ENCODE results near the gene ANKMY1. TPM values are rescaled to one million over a fixed set of nuclear protein-coding genes. Genes with fewer than 3 reads are reported as not detected.

ANKMY1 gene
- total RNA-seq, 4 donors from 2014 or later = 7.0 to 12.0 (median 8.9) TPM

GRCh38 chr2:240460781-240461431 lies 96.9 kb downstream of the ANKMY1 start:
- H3K36me3 ChIP-seq = peaks cover 0 to 69% of the 10 kb centered on the region in 2 donors
- no CpG with 5 or more reads among the region's 16 CpGs for WGBS, 2 donors (ENCODE audit: low coverage in 1 of 2)
- TF ChIP-seq POLR2AphosphoS5 (IDR thresholded peaks at IDR 0.05) (no peak), CTCF (IDR thresholded peaks at IDR 0.05) (no peak), EP300 (IDR thresholded peaks at IDR 0.05) (no peak), POLR2A (IDR thresholded peaks at IDR 0.05) (no peak)

DNA sequence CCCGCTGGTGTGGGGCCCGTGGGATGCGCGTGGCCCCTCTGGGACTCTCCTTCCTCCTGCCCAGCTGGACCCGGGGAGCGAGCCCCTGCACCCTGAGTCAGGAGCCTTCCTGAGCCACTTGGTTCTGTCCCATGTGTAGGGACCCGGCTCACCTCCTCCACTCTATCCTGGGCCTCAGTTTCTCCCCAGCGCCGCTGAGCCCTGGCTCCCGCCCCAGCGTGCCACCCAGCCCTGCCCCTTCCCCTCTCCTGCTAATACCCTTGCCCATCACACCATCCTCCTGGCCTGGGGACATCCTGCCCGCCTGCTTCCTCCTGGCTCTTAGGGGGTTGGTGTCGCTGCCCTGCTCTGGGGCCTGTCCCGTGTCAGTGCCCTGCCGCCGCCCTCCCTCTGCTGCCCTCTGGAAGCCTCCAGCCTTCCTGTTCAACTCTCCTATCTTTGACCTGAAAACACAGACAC lies 97.5 kb downstream of the ANKMY1 start:
- ATAC-seq = no peak
- Histone ChIP-seq H3K27ac (no peak overlapping the region), H3K4me3 (no peak overlapping the region), H3K9me3 (no peaks in the 10 kb centered on the region), H3K27me3 (peaks cover 2% of the 10 kb centered on the region), H3K36me3 (peaks cover 0 to 63% of the 10 kb centered on the region in 2 donors), H3K4me1 (peaks cover 0 to 15% (median 8%) of the 10 kb centered on the region in 3 donors)
- 92 to 94% methylated on average over 5 to 10 of the region's 16 CpGs for WGBS, 2 donors (ENCODE audit: low coverage in 1 of 2)
- TF ChIP-seq POLR2AphosphoS5 (IDR thresholded peaks at IDR 0.05) (no peak), EP300 (IDR thresholded peaks at IDR 0.05) (no peak)

More at GRCh38 chr2:240460781-240461431, 96.9 kb downstream of the ANKMY1 start:
- Histone ChIP-seq H3K27ac (no peak overlapping the region), H3K4me3 (no peak overlapping the region), H3K9me3 (no peaks in the 10 kb centered on the region), H3K27me3 (no peaks in the 10 kb centered on the region), H3K4me1 (peaks cover 0 to 9% (median 2%) of the 10 kb centered on the region in 3 donors)
- ATAC-seq = no peak

DNA sequence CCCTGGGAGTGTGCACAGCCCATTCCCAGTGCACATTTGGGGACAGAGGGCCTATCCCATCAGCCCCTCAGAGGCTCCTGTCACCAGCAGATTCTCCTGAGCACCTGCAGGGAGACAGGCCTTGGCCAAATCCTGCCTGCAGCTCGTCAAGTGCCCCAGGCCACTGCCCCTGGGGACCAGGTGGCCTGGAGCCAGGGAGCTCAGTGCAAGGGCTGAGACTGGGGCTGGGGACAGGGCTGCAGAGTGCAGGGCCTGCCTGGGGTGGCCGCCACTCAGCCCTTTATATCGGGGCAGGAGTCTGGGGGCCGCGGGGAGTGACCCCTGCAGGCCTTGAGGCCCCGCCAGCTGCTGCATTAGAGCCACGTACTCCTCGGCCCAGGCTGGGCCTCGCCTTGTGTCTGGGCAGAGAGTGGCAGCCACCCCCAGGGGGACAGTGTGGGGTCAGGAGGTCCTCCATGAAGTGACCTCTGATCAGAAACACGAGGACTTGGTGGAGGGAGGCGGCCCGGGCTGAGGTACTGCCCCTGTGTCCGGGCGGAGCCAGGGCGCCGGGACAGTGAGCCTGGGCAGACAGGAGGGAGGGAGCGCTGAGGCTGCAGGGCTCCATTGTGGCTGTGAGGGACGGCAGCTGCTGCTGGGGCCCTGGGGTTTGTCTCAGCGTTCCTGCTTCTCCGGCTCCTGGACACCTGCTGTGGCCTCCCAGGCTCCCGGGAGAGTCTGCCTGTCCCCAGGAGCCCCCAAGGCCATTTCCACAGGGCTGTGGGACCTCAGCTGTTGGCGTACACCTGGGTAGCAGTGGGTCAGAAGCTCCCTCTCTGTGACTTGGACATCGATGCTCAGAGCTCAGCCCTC lies 98.2 kb downstream of the ANKMY1 start:
- Histone ChIP-seq H3K4me1 (peaks cover 0 to 22% (median 10%) of the 10 kb centered on the region in 3 donors), H3K4me3 (no peak overlapping the region), H3K27ac (no peak overlapping the region), H3K9me3 (no peaks in the 10 kb centered on the region), H3K36me3 (peaks cover 0 to 56% of the 10 kb centered on the region in 2 donors), H3K27me3 (peaks cover 5% of the 10 kb centered on the region)
- no CpG with 5 or more reads among the region's 23 CpGs for WGBS, 2 donors (ENCODE audit: low coverage in 1 of 2)
- ATAC-seq = no peak
- no peak for TF ChIP-seq CTCF (IDR thresholded peaks at IDR 0.05)
- no peak for TF ChIP-seq EP300 (IDR thresholded peaks at IDR 0.05)
- TF ChIP-seq POLR2AphosphoS5 (IDR thresholded peaks at IDR 0.05) = no peak
- TF ChIP-seq POLR2A (IDR thresholded peaks at IDR 0.05) = no peak

- Histone ChIP-seq H3K4me1 (peaks cover 0 to 29% (median 13%) of the 10 kb centered on the region in 3 donors), H3K36me3 (peaks cover 0 to 49% of the 10 kb centered on the region in 2 donors), H3K27ac (no peak overlapping the region), H3K4me3 (no peak overlapping the region), H3K9me3 (no peaks in the 10 kb centered on the region), H3K27me3 (peaks cover 7% of the 10 kb centered on the region)
- no peak for TF ChIP-seq POLR2AphosphoS5 (IDR thresholded peaks at IDR 0.05)
- TF ChIP-seq CTCF (IDR thresholded peaks at IDR 0.05) = no peak
- no peak for TF ChIP-seq EP300 (IDR thresholded peaks at IDR 0.05)
- TF ChIP-seq POLR2A (IDR thresholded peaks at IDR 0.05) = no peak
- ATAC-seq = no peak
- WGBS, 2 donors (ENCODE audit: low coverage in 1 of 2) = 100% methylated on average over 1 of the region's 18 CpGs; no CpG with 5 or more reads in 1 of the 2 donors
Observed at GRCh38 chr2:240458900-240459391, 98.8 kb downstream of the ANKMY1 start.
